NCI-H2196 (cell line): Measurements from ENCODE around the gene FAM8A1.
A peak's percentile ranks its signal among the peaks of the same experiment; 100 is the strongest.
"Not testable (repeated sequence)": the region's sequence is repeated elsewhere in the genome, so short reads cannot be mapped to it uniquely, and the experiment has no call there.

ENCODE experiments used
- DNase-seq: peaks from one replicate; lab custom pipeline; 2025; ENCODE audit not compliant: unreplicated experiment; lab: John Stamatoyannopoulos, UW

FAM8A1 gene, protein sequence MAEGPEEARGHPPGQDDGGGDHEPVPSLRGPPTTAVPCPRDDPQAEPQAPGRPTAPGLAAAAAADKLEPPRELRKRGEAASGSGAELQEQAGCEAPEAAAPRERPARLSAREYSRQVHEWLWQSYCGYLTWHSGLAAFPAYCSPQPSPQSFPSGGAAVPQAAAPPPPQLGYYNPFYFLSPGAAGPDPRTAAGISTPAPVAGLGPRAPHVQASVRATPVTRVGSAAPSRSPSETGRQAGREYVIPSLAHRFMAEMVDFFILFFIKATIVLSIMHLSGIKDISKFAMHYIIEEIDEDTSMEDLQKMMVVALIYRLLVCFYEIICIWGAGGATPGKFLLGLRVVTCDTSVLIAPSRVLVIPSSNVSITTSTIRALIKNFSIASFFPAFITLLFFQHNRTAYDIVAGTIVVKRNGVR

DNA sequence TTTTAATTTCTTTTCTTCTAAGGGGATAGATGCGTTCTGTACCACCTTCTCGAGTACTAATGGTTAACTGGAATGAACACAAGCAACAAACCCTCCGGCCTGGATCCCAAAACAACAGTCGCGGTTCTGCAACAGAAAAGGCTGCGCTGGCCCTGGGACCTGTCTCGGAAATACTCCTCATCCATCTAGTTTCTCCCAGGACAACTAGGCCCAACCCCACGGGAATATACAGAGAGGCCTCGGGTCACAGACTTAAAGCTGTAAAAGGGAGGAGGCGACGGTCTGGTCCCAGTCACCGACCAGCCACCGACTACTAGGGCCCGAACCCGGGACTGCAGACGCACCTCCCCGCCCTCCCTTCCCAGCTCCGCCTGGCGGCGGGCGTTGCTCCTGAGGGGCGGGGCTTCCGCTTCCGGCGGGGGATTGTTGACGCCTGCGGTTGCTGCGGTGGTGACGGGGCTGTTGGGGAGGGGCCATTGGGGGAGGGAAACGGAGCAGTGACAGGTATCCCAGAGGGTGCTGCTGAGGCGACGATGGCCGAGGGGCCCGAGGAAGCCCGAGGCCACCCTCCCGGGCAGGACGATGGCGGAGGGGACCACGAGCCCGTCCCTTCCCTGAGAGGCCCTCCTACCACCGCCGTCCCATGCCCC, at the start of gene FAM8A1:
Gene FAM8A1 (plus strand): TSS at position 426 of the 650 bp plus-strand sequence. CDS start 108 bp downstream, at position 534.
- peak; percentile 92 for DNase-seq

DNA sequence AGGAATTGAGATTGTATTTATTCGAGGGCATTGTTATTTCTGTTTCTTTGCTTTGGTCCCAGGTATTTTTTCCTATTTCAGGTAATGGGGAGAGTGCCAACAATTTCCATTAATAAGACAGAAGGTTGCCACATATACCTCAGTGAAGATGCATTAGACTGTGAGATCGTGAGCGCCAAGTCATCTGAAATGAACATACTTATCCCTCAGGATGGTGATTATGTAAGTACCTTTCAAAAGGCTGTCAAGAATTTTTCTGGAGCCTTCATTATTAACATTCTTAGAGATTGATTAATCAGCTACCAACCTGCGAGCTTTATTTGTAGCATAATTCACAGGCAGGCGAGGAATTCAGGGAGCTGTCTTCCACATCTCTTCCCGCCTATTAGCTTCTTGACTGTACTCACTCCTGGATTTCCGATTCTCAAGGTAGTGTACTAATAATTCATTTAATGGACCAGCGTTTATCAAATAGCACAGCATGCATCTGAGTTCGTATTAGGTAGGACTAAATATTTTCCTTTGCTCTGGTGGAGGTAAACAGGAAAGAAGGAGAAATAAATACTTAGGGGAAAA, 48.6 kb upstream of the FAM8A1 start:
- no peak for DNase-seq

DNA sequence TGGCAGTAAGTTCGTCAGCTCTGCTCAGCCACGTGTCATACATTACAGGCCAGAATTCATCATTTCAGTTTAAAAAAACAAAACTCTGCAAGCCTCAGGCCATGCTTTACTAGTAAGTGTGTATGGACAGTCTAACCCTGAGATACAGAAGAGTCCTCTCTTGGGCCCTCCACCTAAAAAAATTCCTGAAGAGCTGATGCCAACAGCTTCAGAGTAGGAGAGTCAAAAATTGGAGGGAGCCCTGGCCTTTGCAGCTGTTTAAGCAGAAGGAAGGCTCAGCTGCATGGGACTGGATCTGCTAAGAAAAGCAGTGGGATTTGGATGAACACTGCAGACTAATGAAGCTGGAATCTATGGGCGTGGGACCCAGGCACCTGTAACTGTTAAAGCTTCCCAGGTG, 47.2 kb upstream of the FAM8A1 start:
- no peak for DNase-seq

DNA sequence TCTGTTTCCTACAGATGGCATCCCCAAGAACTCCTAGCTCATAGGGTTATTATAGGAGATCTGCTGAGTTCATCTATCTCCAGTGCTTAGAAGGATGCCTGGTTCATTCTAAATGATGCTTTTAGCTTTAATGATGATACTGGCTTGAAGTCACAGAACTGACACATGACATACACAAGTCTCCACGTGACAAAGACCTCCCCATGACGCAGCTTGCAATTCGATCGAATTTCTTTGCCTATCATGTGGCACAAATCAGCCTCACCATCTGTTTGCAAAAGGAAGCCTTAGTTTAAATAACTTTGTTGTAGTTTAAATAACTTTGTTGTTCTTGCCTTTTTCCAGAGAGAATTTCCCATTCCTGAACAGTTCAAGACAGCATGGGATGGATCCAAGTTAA, 44.1 kb upstream of the FAM8A1 start:
- no peak for DNase-seq

DNA sequence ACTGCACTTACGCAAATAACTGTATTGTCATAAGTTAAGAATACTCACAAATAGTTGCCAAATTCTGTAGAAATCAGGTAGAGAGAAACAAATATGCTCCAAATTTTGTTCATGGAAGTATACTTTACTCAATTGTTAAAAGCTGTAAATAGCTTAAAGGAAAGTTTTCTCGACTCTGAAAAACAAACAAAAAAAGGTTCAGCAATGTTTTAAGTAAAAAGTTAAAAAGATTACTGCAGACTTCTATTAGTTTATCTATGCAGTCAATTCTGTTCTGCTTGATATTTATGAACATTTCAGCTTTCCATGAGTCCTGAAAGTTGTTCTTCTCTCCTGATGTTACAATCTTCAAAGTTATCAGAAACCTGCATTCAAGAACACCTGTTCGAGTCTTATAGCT, 37.5 kb upstream of the FAM8A1 start:
- DNase-seq, result no peak

DNA sequence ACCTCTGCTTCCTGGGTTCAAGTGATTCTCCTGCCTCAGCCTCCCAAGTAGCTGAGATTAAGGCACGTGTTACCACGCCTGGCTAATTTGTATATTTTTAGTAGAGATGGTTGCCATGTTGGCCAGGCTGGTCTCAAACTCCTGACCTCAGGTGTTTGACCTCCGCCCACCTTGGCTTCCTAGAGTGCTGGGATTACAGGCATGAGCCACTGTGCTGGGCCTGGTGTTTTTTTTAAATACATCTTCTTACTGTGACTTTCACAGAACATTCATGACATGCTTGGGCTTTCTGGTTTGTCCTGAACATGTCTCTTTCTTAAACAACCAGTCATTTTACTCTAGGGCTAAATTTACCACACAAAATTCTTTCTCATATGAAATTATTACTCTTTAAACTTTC, 34.7 kb upstream of the FAM8A1 start:
- no peak for DNase-seq

DNA sequence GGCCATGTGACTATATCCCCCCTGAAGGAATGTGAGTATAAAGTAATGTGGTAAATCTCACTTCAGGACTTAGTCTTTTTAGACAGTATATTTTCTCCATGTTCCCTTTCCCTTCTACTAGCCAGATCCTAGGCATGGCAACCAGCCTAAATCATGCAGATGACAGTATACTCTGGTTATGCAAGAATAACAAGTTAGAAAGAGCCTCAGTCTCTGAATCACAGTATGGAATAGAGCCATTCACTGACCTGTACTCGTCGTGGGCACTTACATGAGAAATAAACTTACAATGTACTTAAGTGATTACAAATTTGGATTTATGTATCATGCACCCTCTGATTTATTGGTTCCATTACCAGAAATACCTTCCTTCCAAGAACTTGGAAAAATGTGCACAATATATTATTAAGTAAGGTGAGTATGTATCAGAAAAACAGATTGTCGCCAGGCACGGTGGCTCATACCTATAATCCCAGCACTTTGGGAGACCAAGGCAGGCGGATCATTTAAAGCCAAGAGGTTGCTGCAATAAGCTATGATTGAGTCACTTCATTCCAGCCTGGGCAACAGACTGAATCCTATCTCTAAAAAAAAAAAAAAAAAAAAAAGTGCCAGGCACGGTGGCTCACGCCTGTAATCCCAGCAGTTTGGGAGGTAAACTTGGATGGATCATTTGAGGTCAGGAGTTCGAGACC, 25.1 kb upstream of the FAM8A1 start:
- no peak for DNase-seq

DNA sequence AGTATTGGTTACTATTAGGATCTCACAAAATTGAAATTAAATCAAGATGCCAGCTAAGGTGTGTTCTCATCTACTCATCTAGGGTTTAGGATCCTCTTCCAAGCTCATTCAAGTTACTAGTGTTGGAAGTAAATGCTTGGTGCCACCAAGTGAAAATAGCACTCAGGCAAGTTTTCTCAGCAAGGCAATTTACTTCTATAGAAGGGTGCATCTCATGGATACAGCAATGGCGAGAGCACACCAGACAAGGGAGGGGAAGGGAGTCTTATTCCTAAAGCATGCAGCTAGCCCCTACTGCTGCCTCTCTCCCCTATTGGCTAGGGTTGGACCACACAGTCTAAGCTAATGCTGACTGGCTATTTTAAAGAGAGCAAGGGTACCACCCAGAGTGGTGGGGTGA, 23.0 kb upstream of the FAM8A1 start:
- DNase-seq, result no peak

DNA sequence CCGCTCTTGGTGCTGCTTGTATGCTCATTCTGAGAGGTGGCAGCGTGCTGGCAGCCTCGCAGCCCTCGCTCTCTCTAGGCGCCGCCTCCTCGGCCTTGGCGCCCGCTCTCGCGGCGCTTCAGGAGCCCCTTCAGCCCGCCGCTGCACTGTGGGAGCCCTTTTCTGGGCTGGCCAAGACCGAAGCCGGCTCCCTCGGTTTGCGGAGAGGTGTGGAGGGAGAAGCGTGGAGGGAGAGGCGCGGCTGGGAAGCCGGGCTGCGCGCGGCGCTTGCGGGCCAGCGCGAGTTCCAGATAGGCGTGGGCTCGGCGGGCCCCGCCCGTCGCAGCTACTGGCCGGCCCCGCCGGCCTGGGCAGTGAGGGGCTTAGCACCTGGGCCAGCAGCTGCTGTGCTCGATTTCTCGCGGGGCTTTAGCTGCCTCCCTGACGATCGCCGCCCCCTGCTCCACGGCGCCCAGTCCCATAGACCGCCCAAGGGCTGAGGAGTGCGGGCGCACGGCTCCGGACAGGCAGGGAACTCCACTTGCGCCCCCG, 19.5 kb upstream of the FAM8A1 start:
- DNase-seq, result no peak

DNA sequence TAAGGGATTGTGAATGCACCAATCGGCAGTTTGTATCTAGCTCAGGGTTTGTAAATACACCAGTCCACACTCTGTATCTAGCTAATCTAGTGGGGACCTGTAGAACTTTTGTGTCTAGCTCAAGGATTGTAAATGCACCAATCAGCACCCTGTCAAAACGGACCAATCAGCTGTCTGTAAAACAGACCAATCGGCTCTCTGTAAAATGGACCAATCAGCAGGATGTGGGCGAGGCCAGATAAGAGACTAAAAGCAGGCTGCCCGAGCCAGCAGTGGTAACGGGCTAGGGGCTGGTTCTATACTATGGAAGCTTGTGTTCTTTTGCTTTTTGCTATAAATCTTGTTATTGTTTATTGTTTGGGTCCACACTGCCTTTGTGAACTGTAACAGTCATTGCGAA, 18.8 kb upstream of the FAM8A1 start:
- DNase-seq, result not testable (repeated sequence)

DNA sequence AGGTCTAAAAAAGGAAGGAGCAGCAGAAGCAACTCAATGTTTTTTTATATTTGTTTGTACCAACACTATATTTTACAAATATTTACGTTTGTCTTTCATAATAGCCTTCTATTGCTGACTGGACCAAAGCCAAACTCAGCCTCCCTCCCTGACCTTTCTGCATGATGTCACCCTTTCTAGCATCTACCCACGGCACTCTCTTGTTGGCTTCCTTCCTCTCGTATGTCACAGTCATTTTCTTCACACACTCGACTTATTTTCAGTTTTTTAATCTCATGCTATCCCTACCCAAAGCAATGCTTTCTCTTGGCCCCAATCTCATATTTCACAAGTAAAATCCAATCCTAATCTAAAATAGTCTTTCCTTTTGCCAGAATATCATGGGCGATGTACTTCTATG, 16.3 kb upstream of the FAM8A1 start:
- no peak for DNase-seq

DNA sequence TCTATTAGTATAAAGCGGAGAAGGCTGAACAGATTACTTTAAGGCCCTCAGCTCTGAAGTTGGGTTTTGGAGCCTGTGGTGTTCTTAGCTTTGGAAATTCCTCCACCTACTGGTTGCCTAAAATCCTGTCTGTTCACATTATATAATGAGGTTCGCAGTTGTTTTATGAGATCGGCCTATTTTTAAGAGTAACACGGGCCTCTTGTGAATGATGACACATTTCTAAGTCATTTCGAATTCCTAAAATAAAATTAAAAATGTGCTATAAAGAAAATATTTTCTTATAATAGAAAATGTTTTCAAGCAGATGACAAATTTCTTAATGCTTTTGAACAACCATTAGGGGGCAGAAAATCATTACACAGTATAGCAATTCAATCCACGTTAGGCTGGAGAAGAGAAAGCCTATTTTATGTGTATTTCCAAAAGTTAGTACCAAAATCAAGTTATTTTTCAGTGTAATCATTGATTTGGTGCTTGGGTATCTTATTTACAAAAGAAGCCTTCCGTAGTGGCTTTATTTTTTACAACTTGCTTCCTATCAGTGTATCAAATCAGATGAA, 15.8 kb upstream of the FAM8A1 start:
- DNase-seq, result peak; percentile 19

DNA sequence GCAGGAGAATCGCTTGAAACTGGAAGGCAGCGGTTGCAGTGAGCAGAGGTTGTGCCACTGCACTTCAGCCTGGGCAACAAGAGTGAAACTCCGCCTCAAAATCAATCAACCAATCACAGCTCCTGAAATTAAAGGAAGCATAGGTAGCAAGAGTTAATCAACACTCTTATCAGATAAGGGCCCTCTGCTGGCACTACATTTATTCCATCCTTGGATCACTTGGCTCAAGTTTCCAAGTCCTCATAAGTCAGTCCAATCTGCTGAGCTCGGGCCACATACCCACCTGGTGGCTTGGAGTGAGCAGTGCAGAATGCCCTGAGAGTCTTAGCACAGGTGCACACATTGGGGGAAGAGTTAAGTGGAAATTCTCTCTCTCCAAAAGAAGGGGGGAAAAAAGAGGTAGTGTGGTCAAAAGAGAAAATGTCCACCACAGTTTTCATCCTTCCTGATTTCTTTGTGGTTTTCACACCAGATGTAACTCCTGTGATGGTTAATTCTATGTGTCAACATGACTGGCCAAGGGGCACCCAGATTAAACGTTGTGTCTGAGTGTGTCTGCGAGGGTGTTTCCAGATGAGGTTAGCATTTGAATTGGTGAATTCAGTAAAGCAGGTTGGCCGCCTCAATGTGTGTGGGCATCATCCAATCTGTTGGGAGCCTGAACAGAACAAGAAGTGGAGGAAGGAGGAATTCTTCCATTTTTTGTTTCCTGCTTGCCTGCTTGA, 14.2 kb upstream of the FAM8A1 start:
- peak; percentile 10 for DNase-seq

DNA sequence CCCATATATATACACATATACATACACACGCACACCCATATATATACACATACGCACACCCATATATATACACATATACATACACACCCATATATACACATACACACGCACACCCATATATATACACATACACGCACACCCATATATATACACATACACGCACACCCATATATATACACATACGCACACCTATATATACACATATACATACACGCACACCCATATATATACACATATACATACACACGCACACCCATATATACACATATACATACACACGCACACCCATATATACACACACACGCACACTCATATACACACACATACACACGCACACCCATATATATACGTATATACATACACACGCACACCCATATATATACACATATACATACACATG, 13.5 kb upstream of the FAM8A1 start:
- not testable (repeated sequence) for DNase-seq

DNA sequence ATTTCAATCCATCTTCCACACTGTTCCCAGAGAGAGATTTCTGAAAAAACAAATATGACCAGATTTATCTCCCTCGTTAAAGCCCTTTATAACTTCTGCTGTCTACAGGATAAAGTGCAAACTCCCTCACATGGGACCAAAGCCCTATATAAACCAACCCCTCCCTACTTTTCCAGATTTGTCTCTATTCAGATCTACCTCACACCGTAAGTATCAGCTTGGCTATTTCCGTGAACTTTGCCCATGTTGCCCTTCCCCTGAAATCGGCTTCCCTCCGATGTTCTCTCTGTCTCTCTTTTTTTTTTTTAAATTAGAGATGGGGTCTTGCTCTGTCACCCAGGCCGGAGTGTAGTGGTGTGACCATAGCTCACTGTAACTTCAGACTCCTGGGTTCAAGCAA, 12.1 kb upstream of the FAM8A1 start:
- no peak for DNase-seq

DNA sequence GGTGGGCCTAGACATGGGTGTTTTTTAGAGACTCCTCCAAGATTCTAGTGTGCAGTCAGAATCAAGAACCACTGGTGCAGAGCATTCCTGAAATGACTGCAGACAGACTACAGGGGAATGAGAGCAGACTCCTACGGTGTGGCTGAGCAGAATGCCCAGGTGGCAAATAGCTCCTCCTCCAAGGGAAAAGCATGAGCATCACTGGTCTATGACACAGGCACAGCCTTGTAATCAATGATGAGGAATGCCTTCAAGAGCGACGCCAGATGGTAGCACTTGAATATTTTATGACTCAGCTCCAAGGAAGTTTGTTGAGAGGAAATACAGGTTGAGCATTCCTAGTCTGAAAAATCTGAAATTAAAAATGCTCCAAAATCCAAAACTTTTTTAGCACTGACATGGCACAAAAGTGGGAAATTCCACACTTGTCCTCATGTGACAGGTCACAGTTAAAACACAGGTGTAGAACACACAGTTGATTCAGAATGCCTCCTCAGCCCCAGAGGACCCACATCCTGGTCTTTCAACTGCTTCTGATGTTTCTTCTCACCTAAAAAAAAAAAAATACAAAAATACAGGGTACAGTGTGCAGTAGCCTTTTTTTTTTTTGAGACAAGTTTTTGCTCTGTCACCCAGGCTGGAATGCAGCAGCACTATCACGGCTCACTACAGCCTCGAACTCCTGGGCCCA, 10.6 kb upstream of the FAM8A1 start:
- DNase-seq, result peak; percentile 32

DNA sequence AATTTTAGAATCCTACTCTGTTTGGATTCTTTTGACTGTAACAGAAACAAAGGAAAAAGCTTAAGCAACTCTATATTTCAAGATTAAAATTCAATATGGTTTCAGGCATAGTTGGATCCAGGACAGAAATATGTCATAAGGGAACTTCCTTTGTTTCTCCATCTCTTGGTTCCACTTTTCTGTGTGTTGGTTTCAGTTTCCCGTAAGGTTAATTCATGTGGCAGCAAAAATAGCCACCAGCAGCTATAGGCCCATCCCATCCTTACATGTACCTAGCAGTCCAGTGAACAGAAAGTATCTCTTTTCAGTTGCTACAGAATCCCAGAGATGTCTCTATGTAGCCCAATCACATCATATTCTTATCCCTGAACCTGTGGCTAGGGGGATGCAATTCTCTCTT, 8.8 kb upstream of the FAM8A1 start:
- no peak for DNase-seq

DNA sequence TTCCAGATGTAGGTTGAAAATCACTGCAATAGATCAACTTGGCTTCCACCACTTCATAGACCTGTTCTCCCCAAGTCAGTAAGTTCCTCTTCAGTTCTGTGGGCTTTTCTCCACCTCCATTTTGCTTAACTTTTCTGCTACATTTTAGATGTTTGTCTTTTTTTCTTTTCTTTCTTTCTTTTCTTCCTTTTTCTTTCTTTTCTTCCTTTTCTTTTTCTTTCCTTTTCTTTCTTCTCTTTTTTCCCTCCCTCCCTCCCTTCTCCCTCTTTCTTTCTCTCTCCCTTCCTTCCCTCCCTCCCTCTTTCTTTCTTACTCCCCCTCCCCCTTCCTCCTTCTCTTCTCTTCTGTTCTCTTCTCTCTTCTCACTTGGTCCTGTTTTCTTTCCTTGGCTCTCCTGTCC, 6.9 kb upstream of the FAM8A1 start:
- no peak for DNase-seq

DNA sequence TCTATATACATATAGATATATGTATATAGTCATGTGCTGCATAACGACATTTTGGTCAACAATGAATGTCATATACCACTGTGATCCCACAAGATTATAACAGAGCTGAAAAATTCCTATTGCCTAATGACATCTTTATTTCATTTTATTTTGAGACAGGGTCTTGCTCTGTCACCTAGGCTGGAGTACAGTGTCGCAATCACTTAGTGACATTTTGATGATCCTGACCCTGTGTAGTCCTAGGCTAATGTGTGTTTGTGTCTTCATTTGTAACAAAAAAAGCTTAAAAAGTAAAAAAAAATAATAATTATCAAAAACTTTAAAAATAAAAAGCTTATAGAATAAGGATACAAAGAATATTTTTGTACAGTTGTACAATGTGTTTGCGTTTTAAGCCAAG, 4.0 kb upstream of the FAM8A1 start:
- DNase-seq, result no peak
